GM12864 (cell line): Measurements from ENCODE around the gene GBX2.

Experiments
- DNase-seq: peaks from one replicate; pipeline ENCODE4 v3.0.0-alpha.2; 2011; ENCODE audit warnings: low read depth
- H3K4me3 ChIP-seq: 2 replicates; pipeline ENCODE4 v1.5.1; 2011; ENCODE audit warnings: mild to moderate bottlenecking, low read depth, low read length, control low read depth
- TF ChIP-seq, protein P1 (sequence below): IDR thresholded peaks from 2 replicates; pipeline ENCODE4 v1.5.1; 2011; ENCODE audit warnings: low read depth, mild to moderate bottlenecking, moderate library complexity, low read length, control low read depth, inconsistent platforms; ENCODE audit errors: missing control alignments

GBX2 gene

DNA sequence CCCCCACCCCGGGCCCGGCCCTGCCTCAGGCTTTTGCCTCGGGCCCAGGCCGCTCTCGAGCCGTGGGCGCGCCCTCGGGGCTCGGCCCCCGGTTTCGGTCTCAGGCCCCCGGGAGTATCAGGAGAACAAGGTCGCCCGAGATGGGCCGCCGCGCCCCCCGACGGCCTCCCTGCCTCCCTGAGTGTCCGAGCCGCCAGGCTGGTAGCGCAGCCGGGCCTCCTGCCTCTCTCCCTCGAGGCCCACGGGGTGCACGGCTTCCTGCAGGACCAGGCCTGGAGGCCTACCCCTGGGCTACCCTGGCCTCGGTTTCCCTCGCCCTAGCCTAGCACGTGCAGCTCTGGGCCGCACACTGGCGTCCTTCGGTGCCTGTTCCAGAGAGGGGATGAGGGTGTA is 8.4 kb downstream of the GBX2 start:
- TF ChIP-seq, protein P1, sequence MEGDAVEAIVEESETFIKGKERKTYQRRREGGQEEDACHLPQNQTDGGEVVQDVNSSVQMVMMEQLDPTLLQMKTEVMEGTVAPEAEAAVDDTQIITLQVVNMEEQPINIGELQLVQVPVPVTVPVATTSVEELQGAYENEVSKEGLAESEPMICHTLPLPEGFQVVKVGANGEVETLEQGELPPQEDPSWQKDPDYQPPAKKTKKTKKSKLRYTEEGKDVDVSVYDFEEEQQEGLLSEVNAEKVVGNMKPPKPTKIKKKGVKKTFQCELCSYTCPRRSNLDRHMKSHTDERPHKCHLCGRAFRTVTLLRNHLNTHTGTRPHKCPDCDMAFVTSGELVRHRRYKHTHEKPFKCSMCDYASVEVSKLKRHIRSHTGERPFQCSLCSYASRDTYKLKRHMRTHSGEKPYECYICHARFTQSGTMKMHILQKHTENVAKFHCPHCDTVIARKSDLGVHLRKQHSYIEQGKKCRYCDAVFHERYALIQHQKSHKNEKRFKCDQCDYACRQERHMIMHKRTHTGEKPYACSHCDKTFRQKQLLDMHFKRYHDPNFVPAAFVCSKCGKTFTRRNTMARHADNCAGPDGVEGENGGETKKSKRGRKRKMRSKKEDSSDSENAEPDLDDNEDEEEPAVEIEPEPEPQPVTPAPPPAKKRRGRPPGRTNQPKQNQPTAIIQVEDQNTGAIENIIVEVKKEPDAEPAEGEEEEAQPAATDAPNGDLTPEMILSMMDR = no peak
- H3K4me3 ChIP-seq = no peak overlapping the region

DNA sequence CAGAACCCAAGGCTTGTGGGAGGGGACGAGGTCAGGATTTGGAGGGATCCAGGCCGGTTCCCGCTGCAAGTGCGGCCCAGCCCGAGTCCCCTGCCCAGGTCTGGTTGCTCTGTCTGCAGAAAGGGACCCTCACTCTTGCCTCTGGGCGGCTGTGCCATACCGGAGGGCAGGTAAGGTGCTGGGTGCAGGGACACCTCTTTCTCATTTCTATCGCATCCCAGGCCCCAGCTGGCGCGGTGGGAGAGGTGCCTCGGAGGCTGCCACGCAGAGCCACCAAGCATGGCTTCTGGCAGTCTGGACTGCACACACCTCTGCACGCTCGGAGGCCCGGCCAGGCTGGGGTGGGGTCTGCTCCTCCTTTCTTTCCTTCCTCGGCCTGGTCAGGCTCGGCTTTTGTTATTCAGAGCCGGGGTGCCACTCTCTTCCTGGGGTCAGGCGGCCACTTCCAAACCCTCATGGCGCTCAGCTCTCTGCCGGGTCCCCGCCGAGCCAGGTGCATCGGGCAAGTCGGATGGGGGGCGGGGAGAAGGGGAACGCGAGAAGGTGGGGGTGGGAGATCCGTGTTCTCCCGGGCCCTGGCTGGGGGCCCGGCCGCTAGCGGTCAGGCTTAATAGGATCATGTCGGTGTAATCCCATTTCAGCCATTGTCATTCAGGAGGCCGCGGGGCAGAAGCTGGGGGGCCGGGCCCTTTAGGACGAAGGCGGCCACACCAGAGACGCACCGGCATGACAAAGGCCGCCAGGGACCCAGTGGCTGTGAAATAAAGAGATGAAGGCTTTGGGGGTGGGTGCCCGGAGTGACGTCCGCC is 9.0 kb downstream of the GBX2 start:
- H3K4me3 ChIP-seq = no peak overlapping the region
- TF ChIP-seq, protein P1 = no peak
- no peak for DNase-seq

More for the DNA sequence above, 8.4 kb downstream of the GBX2 start:
- no peak for DNase-seq

DNA sequence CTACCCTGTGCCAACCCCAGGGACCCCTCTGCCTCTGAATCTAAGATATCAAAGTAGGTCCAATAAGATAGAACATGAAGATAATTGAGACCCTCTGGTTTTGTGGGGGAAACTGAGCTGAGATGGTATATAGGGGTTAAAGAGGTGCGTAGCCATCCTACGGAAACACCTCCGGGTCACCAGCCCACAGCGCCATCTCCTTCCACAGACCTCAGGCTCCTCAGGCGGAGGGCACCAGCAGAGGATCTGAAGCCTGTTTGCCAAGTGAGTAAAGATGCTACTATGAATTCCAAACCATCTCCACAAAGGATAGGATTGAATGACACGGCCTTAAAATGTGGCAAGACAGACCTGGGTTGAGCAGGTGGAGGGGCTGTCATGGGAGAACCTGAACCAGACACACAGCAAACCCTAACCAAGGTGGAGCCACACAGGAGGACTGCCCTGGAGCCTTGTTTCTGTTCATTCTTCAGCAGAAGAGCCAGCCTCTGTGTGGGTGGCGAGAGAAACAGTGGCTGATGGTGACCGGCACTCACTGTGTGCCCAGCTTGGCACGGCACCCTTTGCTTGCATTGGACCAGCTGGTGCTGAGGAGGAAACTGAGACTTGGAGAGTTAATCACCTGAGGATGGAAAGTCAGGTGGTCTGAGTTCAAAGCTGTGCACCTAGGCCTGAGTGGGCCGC is 10.2 kb downstream of the GBX2 start:
- no peak for DNase-seq
- TF ChIP-seq, protein P1 = no peak
- H3K4me3 ChIP-seq = no peak overlapping the region

DNA sequence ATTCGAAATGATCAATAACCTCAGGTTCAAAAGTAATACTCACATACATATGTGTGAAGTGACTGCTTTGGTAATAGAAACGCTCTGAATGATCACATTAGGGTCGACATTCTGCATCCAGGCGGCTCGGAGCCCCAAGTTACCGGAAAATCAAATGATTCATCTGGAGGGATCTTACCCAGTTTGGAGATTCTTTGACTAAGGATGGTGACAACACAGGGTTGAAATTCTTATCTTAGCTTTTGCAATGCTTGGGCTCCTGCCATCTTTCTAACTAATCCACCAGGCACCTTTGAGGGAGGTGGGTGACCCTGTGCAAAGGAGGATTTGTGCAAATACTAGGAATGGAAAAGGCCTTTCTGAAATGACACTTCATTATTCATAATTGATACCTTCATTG is 10.8 kb downstream of the GBX2 start:
- no peak overlapping the region for H3K4me3 ChIP-seq
- TF ChIP-seq, protein P1 = no peak
- DNase-seq = no peak

DNA sequence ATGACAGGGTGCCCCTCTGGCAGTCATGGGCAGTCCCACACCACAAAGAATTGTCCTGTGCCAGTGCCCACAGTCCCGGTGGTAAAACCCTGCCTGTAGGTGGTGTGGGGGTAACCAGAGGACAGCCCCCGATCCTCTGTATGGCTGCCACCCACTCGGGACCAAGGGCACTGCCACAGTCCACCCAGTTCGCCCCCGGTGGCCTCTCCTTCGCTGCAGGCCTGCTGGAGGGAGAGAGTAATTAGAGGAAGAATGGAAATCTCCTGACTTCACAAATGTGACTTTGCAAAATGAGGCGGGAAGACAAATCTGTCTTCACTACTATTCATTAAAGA is 11.4 kb downstream of the GBX2 start:
- TF ChIP-seq, protein P1 = no peak
- DNase-seq = no peak
- H3K4me3 ChIP-seq = no peak overlapping the region

DNA sequence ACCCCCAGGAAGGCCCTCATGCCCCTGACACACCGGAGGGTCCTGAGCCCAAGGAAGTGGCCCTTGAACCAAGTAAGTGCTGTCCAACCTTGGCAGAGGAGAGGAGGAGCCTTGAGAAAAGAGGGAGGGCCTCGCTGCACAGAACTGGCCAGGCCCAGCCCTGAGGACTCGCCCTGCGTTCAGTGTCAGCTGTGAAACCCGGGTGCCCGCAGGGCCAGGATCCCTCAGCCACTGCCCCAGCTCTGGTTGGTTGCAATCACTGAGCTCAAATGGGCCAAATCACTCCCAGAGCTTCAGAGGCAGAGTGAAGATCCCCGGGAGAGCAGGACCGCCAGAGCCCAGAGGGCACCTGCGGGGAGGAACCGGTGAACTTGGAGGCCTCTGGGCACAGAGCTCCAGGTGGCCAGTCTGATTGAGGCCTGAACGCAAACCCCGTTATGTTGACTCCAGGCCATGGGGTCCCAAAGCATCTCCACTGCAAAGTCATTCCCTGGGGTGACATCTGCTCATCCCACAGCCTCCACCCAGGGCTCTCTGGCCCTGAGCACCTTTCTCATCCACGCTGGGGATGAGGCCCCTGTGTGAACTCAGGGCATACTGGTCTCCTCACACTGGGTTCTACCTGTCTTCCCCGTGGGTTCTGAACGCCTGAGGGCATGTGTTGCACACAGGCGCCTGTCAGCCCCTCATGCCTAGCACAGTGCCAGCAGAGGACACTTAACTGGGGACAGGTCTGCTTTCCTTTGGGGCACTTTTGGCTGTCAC is 11.9 kb downstream of the GBX2 start:
- no peak overlapping the region for H3K4me3 ChIP-seq
- TF ChIP-seq, protein P1 = no peak
- DNase-seq = no peak
